Measurements from ENCODE around the gene ZNF219. TPM values are rescaled to one million over a fixed set of nuclear protein-coding genes. Genes with fewer than 3 reads are reported as not detected.

ZNF219 gene
- total RNA-seq, 3 donors from 2014 or later: 56.6 to 103 (median 58.2) TPM

DNA sequence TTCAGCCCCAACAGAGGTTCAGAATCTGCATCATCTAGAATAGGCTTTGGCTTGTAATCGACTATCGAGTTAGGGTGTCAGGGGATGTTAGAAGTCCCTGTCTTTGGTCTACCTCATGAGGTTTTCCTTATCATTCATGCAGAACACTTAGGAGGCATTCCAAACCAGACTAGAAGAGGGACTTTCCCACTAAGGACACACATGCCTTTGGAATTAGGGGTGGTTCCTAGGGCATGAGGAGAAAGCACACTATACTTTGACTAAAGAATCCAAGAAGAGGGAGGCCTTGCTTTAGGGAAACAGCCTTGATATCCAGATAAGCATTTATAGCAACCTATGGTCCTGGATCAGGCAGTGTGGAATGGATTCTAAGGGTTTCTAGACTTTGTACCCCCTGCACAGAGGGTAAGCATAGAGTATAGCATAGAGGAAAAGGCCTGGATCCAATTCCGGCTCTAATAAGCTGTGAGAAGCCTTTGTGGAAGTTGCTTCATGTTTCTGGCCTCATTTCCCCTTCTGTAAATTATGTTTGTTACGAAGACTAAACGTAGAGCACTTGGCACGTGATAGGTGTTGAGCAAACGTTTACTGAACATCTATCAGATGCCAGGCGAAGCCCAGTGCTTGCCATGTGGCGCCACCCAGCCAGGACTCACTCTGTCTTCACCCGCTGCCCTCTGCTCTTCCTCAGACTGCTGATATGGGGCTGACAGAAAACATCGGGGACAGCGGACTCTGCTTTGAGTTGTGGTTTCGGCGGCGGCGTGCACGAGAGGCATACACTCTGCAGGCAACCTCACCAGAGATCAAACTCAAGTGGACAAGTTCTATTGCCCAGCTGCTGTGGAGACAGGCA lies 13.2 kb downstream of the ZNF219 start:
- intact Hi-C loops (cut with DNase I, micrococcal nuclease): no loop called here
- Histone ChIP-seq H3K4me1 (ENCODE audit: low read depth) (peaks cover 17% of the 10 kb centered on the region), H3K36me3 (ENCODE audit: low read depth) (peaks cover 6% of the 10 kb centered on the region), H3K9me3 (no peaks in the 10 kb centered on the region), H3K4me3 (no peak overlapping the region)
- DNase-seq (peak in 1 of 3 donors; percentile 58), ATAC-seq (no peak)
- TF ChIP-seq, protein P1, sequence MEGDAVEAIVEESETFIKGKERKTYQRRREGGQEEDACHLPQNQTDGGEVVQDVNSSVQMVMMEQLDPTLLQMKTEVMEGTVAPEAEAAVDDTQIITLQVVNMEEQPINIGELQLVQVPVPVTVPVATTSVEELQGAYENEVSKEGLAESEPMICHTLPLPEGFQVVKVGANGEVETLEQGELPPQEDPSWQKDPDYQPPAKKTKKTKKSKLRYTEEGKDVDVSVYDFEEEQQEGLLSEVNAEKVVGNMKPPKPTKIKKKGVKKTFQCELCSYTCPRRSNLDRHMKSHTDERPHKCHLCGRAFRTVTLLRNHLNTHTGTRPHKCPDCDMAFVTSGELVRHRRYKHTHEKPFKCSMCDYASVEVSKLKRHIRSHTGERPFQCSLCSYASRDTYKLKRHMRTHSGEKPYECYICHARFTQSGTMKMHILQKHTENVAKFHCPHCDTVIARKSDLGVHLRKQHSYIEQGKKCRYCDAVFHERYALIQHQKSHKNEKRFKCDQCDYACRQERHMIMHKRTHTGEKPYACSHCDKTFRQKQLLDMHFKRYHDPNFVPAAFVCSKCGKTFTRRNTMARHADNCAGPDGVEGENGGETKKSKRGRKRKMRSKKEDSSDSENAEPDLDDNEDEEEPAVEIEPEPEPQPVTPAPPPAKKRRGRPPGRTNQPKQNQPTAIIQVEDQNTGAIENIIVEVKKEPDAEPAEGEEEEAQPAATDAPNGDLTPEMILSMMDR (IDR thresholded peaks at IDR 0.05): no peak

DNA sequence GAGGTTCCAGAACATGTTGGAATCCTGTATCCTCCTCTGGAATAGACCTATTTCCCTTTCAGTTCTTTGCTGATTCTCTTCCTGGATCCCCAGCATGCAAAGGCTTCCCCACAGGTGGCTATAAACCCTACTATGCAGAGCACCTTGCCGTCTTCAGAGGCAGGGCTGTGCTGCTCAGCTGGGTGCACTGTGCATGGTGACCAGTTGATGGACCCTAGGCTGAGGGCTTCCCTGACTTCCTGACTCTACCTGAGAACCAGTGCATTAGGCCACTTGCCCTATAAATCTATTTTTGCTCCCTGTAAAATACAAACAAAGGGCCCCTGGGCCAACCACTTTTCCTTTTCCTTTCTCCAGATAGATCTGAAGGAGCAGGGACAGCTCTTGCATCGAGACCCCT lies 14.1 kb downstream of the ZNF219 start:
- no peak for DNase-seq
- intact Hi-C loops (cut with DNase I, micrococcal nuclease): no loop called here
- TF ChIP-seq, protein P1 (IDR thresholded peaks at IDR 0.05): no peak
- ATAC-seq: no peak
- Histone ChIP-seq H3K4me3 (no peak overlapping the region), H3K36me3 (ENCODE audit: low read depth) (peaks cover 6% of the 10 kb centered on the region), H3K9me3 (no peaks in the 10 kb centered on the region), H3K4me1 (ENCODE audit: low read depth) (peaks cover 8% of the 10 kb centered on the region)

DNA sequence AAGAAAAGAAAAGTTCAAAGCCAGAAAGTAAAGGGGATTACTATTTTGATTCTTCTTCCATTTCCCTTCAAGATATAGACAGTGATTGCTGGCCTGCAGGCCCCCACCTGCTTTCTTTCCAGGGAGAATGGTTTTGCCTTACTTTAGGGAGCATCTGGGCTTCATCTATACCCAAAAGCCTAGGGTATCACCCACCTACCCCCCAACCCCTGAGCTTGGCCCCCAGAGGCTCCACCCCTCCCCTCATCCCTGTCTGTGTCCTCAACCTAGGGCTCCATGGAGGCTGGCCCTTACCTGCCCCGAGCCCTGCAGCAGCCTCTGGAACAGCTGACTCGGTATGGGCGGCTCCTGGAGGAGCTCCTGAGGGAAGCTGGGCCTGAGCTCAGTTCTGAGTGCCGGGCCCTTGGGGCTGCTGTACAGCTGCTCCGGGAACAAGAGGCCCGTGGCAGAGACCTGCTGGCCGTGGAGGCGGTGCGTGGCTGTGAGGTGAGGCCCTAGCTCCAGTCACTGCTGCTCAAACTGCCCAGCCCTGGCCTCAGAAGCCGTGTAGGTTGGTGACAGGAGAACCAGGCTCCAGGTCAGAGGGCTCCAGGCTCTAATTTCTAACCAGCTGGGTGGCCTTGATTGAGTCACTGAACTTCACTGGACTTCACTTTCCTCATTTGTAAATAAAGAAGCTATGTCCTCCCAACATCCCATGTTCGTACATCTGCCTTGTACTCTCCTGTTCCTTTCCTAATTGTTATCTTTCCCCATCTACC lies 14.7 kb downstream of the ZNF219 start:
- DNase-seq (no peak), ATAC-seq (no peak)
- intact Hi-C loops (cut with DNase I, micrococcal nuclease): no loop called here
- H3K4me3 ChIP-seq: no peak overlapping the region
- TF ChIP-seq, protein P1 (IDR thresholded peaks at IDR 0.05): no peak
- peaks cover 6% of the 10 kb centered on the region for H3K36me3 ChIP-seq (ENCODE audit: low read depth)
- H3K9me3 ChIP-seq: no peaks in the 10 kb centered on the region
- H3K4me1 ChIP-seq (ENCODE audit: low read depth): peaks cover 2% of the 10 kb centered on the region

DNA sequence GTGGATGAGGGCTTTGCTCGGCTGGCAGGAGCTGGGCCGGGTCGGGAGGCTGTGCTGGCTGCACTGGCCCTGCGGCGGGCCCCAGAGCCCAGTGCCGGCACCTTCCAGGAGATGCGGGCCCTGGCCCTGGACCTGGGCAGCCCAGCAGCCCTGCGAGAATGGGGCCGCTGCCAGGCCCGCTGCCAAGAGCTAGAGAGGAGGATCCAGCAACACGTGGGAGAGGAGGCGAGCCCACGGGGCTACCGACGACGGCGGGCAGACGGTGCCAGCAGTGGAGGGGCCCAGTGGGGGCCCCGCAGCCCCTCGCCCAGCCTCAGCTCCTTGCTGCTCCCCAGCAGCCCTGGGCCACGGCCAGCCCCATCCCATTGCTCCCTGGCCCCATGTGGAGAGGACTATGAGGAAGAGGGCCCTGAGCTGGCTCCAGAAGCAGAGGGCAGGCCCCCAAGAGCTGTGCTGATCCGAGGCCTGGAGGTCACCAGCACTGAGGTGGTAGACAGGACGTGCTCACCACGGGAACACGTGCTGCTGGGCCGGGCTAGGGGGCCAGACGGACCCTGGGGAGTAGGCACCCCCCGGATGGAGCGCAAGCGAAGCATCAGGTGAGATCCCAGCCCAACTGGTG lies 16.8 kb downstream of the ZNF219 start:
- TF ChIP-seq, protein P1 (IDR thresholded peaks at IDR 0.05): no peak
- Histone ChIP-seq H3K36me3 (ENCODE audit: low read depth) (peaks cover 6% of the 10 kb centered on the region), H3K4me3 (no peak overlapping the region), H3K9me3 (no peaks in the 10 kb centered on the region), H3K4me1 (ENCODE audit: low read depth) (no peaks in the 10 kb centered on the region)
- ATAC-seq (no peak), DNase-seq (no peak)
- intact Hi-C loops (cut with DNase I, micrococcal nuclease): no loop called here

DNA sequence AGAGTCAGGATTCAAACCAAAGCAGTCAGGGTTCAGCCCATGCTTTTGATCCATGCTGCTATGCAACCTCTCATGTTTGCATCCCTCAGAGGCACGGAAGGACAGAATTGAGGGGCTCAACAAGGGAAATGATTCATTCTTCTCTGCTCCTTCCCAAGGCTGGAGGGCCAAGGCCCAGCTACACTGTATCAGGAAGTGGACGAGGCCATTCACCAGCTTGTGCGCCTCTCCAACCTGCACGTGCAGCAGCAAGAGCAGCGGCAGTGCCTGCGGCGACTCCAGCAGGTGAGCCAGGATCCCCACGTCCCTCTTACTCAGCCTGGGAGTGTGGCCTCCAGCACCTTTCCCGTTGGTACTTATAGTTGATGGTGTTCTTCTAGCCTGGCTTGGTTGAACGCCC lies 19.7 kb downstream of the ZNF219 start:
- ATAC-seq: no peak
- no peak overlapping the region for H3K4me3 ChIP-seq
- no peak for DNase-seq
- TF ChIP-seq, protein P1 (IDR thresholded peaks at IDR 0.05): no peak
- no peaks in the 10 kb centered on the region for H3K9me3 ChIP-seq
- intact Hi-C loops (cut with DNase I, micrococcal nuclease): no loop called here
- H3K36me3 ChIP-seq (ENCODE audit: low read depth): peaks cover 6% of the 10 kb centered on the region
- no peaks in the 10 kb centered on the region for H3K4me1 ChIP-seq (ENCODE audit: low read depth)

All from mucosa of descending colon (tissue), 3 donors.